Nephron progenitor cell (in vitro differentiated cells): ENCODE results near the gene LRFN4.

ENCODE experiments used
- DNase-seq: peaks from one replicate; pipeline ENCODE4 v3.0.0; 2021
- H3K27ac Mint-ChIP-seq: 2 replicates; pipeline ENCODE4 v1.8.0; 2021; ENCODE audit warnings: mild to moderate bottlenecking, moderate library complexity, mixed read lengths
- H3K27me3 Mint-ChIP-seq: 2 replicates; pipeline ENCODE4 v1.8.0; 2021; ENCODE audit warnings: mild to moderate bottlenecking, low read depth, mixed read lengths; ENCODE audit not compliant: poor library complexity
- H3K36me3 Mint-ChIP-seq: 2 replicates; pipeline ENCODE4 v1.8.0; 2021; ENCODE audit warnings: low read depth, mixed read lengths
- H3K4me1 Mint-ChIP-seq: 2 replicates; pipeline ENCODE4 v1.8.0; 2021; ENCODE audit warnings: mixed read lengths
- H3K4me3 Mint-ChIP-seq: 2 replicates; pipeline ENCODE4 v1.8.0; 2021; ENCODE audit warnings: mild to moderate bottlenecking, moderate library complexity, mixed read lengths
- H3K9me3 Mint-ChIP-seq: 2 replicates; pipeline ENCODE4 v1.8.0; 2021; ENCODE audit warnings: mild to moderate bottlenecking, moderate library complexity, mixed read lengths
- CTCF ChIP-seq: fragments of 200-600 bp; sonication (generic); IDR thresholded peaks from 2 replicates; pipeline ENCODE4 v1.5.0; 2021; ENCODE audit warnings: antibody characterized with exemption

The LRFN4 gene

GRCh38 chr11:66866007-66866406, 9.1 kb downstream of the LRFN4 start:
- TF ChIP-seq CTCF: no peak
- Mint-ChIP-seq H3K27ac (no peak overlapping the region), H3K27me3 (no peaks in the 10 kb centered on the region), H3K9me3 (no peaks in the 10 kb centered on the region), H3K4me3 (no peak overlapping the region), H3K4me1 (peaks cover 9% of the 10 kb centered on the region), H3K36me3 (peaks cover 4% of the 10 kb centered on the region)
- DNase-seq: no peak

- no peak for DNase-seq
- H3K4me1 Mint-ChIP-seq: peaks cover 9% of the 10 kb centered on the region
- peak overlapping the region; percentile 64 for H3K27ac Mint-ChIP-seq
- no peaks in the 10 kb centered on the region for H3K9me3 Mint-ChIP-seq
- peaks cover 4% of the 10 kb centered on the region for H3K36me3 Mint-ChIP-seq
- TF ChIP-seq CTCF: no peak
- H3K4me3 Mint-ChIP-seq: no peak overlapping the region
- H3K27me3 Mint-ChIP-seq: no peaks in the 10 kb centered on the region
Observed at GRCh38 chr11:66866511-66866986, 9.7 kb downstream of the LRFN4 start.

GRCh38 chr11:66867425-66868040, 10.7 kb downstream of the LRFN4 start:
- Mint-ChIP-seq H3K9me3 (no peaks in the 10 kb centered on the region), H3K4me3 (no peak overlapping the region), H3K27me3 (no peaks in the 10 kb centered on the region), H3K27ac (no peak overlapping the region), H3K36me3 (peaks cover 4% of the 10 kb centered on the region), H3K4me1 (peaks cover 9% of the 10 kb centered on the region)
- TF ChIP-seq CTCF: no peak
- no peak for DNase-seq

GRCh38 chr11:66868082-66868725, 11.3 kb downstream of the LRFN4 start:
- peaks cover 9% of the 10 kb centered on the region for H3K4me1 Mint-ChIP-seq
- H3K27me3 Mint-ChIP-seq: no peaks in the 10 kb centered on the region
- no peak overlapping the region for H3K27ac Mint-ChIP-seq
- peaks cover 4% of the 10 kb centered on the region for H3K36me3 Mint-ChIP-seq
- no peak for DNase-seq
- no peak for TF ChIP-seq CTCF
- H3K4me3 Mint-ChIP-seq: no peak overlapping the region
- no peaks in the 10 kb centered on the region for H3K9me3 Mint-ChIP-seq

GRCh38 chr11:66868726-66869566, 12.1 kb downstream of the LRFN4 start:
- Mint-ChIP-seq H3K9me3 (no peaks in the 10 kb centered on the region), H3K36me3 (peaks cover 4% of the 10 kb centered on the region), H3K27ac (peak overlapping the region; percentile 38), H3K27me3 (no peaks in the 10 kb centered on the region), H3K4me1 (peaks cover 9% of the 10 kb centered on the region), H3K4me3 (no peak overlapping the region)
- peak; percentile 52 for TF ChIP-seq CTCF
- DNase-seq: peak; percentile 74
